Spleen (tissue), 7 donors: ENCODE measurements around the gene TRAF4.

Source experiments
- POLR2AphosphoS5 ChIP-seq, 3 donors: sonication (generic); formaldehyde crosslinking; IDR thresholded peaks; one replicate each; pipeline ENCODE4 v1.5.1; 2017; ENCODE audit warnings: antibody characterized with exemption in 3 of 3
- TF ChIP-seq, protein P1 (sequence below), 11 experiments: fragments of 200-600 bp in 7 of 11; fragments of 450-650 bp in 4 of 11; sonication (generic) in 4 of 11; IDR thresholded peaks in 8 of 11; conservative IDR thresholded peaks in 3 of 11; 1 replicate in 7 of 11; 2 replicates in 4 of 11; pipeline versions ENCODE4 v1.4.0 to v1.8.0; 2016 to 2021; ENCODE audit warnings: antibody characterized with exemption in 11 of 11, inconsistent platforms in 4 of 11, mild to moderate bottlenecking in 1 of 11
- donor health status: DM: no; HTN: no; CAD: no; lungs with moderate emphysema.
- donor health status: DM: no; HTN: no; CAD: no.
- donor health status: DM: no; HTN: no; CAD: no.

DNA sequence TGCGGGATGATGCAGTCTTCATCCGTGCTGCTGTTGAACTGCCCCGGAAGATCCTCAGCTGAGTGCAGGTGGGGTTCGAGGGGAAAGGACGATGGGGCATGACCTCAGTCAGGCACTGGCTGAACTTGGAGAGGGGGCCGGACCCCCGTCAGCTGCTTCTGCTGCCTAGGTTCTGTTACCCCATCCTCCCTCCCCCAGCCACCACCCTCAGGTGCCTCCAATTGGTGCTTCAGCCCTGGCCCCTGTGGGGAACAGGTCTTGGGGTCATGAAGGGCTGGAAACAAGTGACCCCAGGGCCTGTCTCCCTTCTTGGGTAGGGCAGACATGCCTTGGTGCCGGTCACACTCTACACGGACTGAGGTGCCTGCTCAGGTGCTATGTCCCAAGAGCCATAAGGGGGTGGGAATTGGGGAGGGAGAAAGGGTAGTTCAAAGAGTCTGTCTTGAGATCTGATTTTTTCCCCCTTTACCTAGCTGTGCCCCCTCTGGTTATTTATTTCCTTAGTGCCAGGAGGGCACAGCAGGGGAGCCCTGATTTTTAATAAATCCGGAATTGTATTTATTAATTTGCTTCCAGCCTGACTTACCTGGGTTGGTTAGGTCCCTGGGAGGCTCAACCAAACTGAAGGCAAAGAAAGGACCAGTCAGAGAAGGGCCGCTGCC lies 5.8 kb downstream of the TRAF4 start:
- TF ChIP-seq, protein P1, sequence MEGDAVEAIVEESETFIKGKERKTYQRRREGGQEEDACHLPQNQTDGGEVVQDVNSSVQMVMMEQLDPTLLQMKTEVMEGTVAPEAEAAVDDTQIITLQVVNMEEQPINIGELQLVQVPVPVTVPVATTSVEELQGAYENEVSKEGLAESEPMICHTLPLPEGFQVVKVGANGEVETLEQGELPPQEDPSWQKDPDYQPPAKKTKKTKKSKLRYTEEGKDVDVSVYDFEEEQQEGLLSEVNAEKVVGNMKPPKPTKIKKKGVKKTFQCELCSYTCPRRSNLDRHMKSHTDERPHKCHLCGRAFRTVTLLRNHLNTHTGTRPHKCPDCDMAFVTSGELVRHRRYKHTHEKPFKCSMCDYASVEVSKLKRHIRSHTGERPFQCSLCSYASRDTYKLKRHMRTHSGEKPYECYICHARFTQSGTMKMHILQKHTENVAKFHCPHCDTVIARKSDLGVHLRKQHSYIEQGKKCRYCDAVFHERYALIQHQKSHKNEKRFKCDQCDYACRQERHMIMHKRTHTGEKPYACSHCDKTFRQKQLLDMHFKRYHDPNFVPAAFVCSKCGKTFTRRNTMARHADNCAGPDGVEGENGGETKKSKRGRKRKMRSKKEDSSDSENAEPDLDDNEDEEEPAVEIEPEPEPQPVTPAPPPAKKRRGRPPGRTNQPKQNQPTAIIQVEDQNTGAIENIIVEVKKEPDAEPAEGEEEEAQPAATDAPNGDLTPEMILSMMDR (IDR thresholded peaks at IDR 0.05 in 8 of 11, conservative IDR thresholded peaks at IDR 0.05 in 3 of 11) = no peak
- TF ChIP-seq POLR2AphosphoS5 (IDR thresholded peaks at IDR 0.05) = peak in 1 of 3 donors; percentile 2
